H1 (cell line): Measurements from ENCODE around the gene MANSC4. TPM values are rescaled to one million over a fixed set of nuclear protein-coding genes. Genes with fewer than 3 reads are reported as not detected.

Source experiments
- CBX5 ChIP-seq: fragments of 300-800, 300-1000 bp; sonication (generic); IDR thresholded peaks from 2 replicates; pipeline ENCODE4 v1.7.1; 2016; ENCODE audit warnings: antibody characterized with exemption, low read length, low read depth
- polyA plus RNA-seq, 7 experiments: library from polyadenylated mRNA; depleted of rRNA in 3 of 7; stranded (reverse) in 5 of 7; unstranded in 2 of 7; fragments of >200 nt in 5 of 7; fragments of 200-250 nt in 2 of 7; gene quantifications; 1 replicate in 5 of 7; 2 replicates in 1 of 7; 4 replicates in 1 of 7; pipeline versions ENCODE4 v1.2.1 to v1.2.3, GENCODE V29; 2011 to 2013; ENCODE audit warnings: missing spikeins in 2 of 7, mixed read lengths in 2 of 7
- total RNA-seq: library from RNA; stranded (reverse); fragmentation: NEBNext Ultra II Directional; extraction: Animal tissue kit (Norgen Biotek cat#: 25700); gene quantifications from 2 replicates; pipeline ENCODE4 v1.2.1, GENCODE V29; 2021

Gene MANSC4
- total and polyA plus RNA-seq, 2 of the 8 experiments (the other 6 are each of a cell fraction or from before 2014, with no cell fraction given), result not detected

DNA sequence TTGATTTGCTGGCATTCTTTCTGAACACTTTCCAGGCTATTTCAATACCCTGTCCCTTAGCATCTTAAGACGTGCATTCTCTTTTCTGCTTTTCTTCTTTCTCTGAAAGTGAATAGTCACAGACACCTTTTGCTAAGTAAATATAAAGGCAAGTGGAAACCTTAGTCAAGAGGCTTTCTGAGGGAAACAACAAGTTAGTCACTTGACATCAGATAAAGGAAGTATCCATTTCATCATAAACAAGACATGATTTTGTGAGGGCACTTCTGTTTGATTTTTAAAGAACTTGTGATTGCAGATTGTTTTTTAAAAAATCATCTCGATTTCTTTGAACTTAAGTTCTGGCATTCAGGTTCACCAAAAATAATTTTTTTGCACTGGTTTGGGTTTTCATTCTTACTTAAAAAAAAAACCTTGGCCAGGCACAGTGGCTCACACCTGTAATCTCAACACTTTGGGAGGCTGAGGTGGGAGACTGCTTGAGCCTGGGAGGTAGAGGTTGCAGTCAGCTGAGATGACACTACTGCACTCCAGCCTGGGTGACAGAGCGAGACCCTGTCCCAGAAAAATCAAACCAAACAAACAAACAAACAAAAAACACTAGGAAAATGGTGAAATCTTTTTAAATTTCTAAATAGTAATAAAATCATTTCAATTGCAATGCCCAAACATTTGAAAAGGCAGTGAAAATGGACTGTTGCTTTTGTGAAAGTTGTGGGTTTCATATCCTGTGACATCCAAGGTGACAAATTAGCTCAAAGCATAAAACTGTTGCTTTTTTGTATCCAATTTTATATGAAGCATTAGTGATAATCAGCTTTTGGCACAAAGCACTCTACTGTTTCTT lies 8.3 kb downstream of the MANSC4 start (continued):
- no peak for TF ChIP-seq CBX5
